ENCODE data around the gene ALAD. TPM values are rescaled to one million over a fixed set of nuclear protein-coding genes. Genes with fewer than 3 reads are reported as not detected.
A peak's percentile ranks its signal among the peaks of the same experiment; 100 is the strongest.
"Not testable (repeated sequence)": the region's sequence is repeated elsewhere in the genome, so short reads cannot be mapped to it uniquely, and the experiment has no call there.

The ALAD gene
- total RNA-seq, 1 donor from 2014 or later, result 108 TPM

- DNase-seq (ENCODE audit: low spot score), result no peak
Measured at GRCh38 chr9:113373676-113374392, 27.2 kb downstream of the ALAD start.

GRCh38 chr9:113373256-113373655 is 27.8 kb downstream of the ALAD start:
- DNase-seq (ENCODE audit: low spot score), result no peak

- DNase-seq (ENCODE audit: low spot score), result no peak
Measured at GRCh38 chr9:113372059-113372458, 29.0 kb downstream of the ALAD start.

GRCh38 chr9:113370806-113371325 is 30.2 kb downstream of the ALAD start:
- DNase-seq (ENCODE audit: low spot score), result no peak

GRCh38 chr9:113369855-113370140 is 31.3 kb downstream of the ALAD start:
- DNase-seq (ENCODE audit: low spot score), result no peak

GRCh38 chr9:113368982-113369854 is 31.9 kb downstream of the ALAD start:
- DNase-seq (ENCODE audit: low spot score), result peak; percentile 45

- DNase-seq (ENCODE audit: low spot score), result no peak
Measured at GRCh38 chr9:113368348-113368981, 32.6 kb downstream of the ALAD start.

- not testable (repeated sequence) for DNase-seq (ENCODE audit: low spot score)
Measured at GRCh38 chr9:113365652-113366051, 35.4 kb downstream of the ALAD start.

GRCh38 chr9:113364951-113365350 is 36.1 kb downstream of the ALAD start:
- DNase-seq (ENCODE audit: low spot score), result no peak

- DNase-seq (ENCODE audit: low spot score), result no peak
Measured at GRCh38 chr9:113363336-113363735, 37.7 kb downstream of the ALAD start.

- DNase-seq (ENCODE audit: low spot score), result no peak
Measured at GRCh38 chr9:113361304-113362018, 39.6 kb downstream of the ALAD start.

GRCh38 chr9:113360242-113360842 is 40.7 kb downstream of the ALAD start:
- DNase-seq (ENCODE audit: low spot score), result no peak

- DNase-seq (ENCODE audit: low spot score), result no peak
Measured at GRCh38 chr9:113359385-113359784, 41.7 kb downstream of the ALAD start.

- DNase-seq (ENCODE audit: low spot score), result no peak
Measured at GRCh38 chr9:113356686-113357292, 44.3 kb downstream of the ALAD start.

- no peak for DNase-seq (ENCODE audit: low spot score)
Measured at GRCh38 chr9:113355040-113355596, 46.0 kb downstream of the ALAD start.

- no peak for DNase-seq (ENCODE audit: low spot score)
Measured at GRCh38 chr9:113352411-113352810, 48.7 kb downstream of the ALAD start.

GRCh38 chr9:113352006-113352405 is 49.1 kb downstream of the ALAD start:
- no peak for DNase-seq (ENCODE audit: low spot score)

GRCh38 chr9:113350937-113351336 is 50.1 kb downstream of the ALAD start:
- DNase-seq (ENCODE audit: low spot score), result no peak

GRCh38 chr9:113350107-113350661 is 50.9 kb downstream of the ALAD start:
- no peak for DNase-seq (ENCODE audit: low spot score)

- DNase-seq (ENCODE audit: low spot score), result no peak
Measured at GRCh38 chr9:113349445-113350094, 51.5 kb downstream of the ALAD start, which contains the start of gene BSPRY. BSPRY (plus strand) TSS chr9:113349541; CDS start chr9:113349580, 39 bp downstream.
